Measurements from ENCODE around the gene SPON2.

SPON2 gene

GRCh38 chr4:1200425-1201035 lies 28.1 kb upstream of the SPON2 start:
- no peak for TF ChIP-seq CTCF (conservative IDR thresholded peaks at IDR 0.05; ENCODE audit: low read depth)
- no peak overlapping the region for H3K27ac ChIP-seq
- ChIA-PET CTCF (no interaction called here), POLR2A (ENCODE audit: low non-redundant PET) (no interaction called here)
- no peak for DNase-seq (ENCODE audit: low spot score)

DNA sequence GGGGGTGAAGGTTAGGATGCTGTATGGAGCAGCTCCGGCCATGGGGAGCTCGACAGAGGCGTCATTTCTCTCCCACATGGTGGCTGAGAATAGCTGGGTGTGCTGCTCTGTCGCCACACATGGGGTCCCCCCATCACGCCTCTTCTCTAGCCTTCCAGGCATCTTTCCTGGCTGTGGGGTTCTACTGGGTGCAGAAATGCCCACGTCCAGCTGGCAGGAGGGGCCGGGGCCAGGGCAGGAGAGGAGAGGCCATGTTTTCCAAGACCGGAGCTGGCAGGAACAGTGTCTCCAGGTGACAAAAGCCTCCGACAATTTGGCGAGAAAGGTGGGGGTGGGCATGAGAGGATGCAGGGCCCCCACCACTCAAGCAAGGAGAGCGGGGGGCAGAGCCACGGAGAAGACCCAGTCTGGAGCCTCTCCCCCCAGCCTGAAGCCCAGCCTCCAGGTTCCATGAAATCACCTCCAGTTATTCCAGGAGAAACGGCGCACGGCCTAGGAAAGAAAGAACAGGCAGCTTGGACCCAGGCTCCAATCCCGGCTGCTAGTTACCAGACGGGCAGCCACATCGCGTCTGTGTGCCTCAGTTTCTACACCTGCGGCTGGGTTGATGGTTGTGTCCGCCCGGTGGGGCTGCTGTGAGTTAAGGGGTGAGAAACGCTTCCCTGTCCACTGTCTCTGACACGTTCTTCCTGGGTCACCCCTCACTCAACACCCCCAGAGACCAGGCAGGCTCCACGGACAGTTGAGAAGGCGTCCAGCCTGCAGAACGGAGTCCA lies 27.4 kb upstream of the SPON2 start:
- ChIA-PET POLR2A (ENCODE audit: low non-redundant PET) (no interaction called here), CTCF (interaction anchor here (0.5 to 0.7 kb wide), 2 partner anchors 28 to 101 kb away, joined by 3 read pairs; no protein-coding TSS in a partner anchor)

DNA sequence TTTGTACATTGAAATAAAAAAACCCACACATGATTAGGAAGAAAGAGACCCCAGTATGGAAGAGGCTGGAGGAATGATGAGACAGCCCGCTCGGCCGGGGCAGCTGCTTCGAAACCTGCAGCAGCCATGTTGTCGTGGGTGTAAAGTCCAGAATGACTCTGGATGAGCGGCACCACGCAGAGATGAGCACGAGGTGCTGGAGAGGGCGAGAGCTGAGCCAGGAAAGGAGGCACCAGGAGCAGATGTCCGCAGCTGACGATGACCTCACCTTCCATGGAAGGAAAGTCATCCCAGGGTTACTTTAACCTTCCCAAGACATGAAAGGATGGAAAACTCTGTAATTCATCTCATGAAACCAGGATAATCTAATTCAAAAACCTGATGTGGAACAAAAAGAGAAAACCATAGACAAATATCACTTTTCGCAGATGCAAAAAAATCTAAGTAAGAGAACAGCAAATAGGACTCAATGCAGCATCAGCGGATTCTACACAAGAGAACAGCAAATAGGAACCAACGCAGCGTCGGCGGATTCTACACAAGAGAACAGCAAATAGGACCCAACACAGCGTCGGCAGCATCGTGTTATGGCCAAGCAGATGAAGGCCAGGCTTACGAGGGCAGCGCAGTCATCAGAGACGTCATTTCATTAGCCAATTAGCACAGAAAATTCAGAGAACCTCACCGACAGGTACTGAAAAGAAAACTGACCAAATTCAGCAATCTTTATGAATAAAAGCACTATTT lies 25.9 kb upstream of the SPON2 start:
- H3K27ac ChIP-seq = no peak overlapping the region
- POLR2A ChIA-PET (ENCODE audit: low non-redundant PET) = no interaction called here
- TF ChIP-seq CTCF (conservative IDR thresholded peaks at IDR 0.05; ENCODE audit: low read depth) = no peak
- DNase-seq (ENCODE audit: low spot score) = no peak
- CTCF ChIA-PET = no interaction called here

More for the DNA sequence above, 27.4 kb upstream of the SPON2 start:
- TF ChIP-seq CTCF (conservative IDR thresholded peaks at IDR 0.05; ENCODE audit: low read depth) = no peak
- H3K27ac ChIP-seq = no peak overlapping the region
- DNase-seq (ENCODE audit: low spot score) = no peak

- ChIA-PET CTCF (no interaction called here), POLR2A (ENCODE audit: low non-redundant PET) (no interaction called here)
- no peak overlapping the region for H3K27ac ChIP-seq
- DNase-seq (ENCODE audit: low spot score) = no peak
- TF ChIP-seq CTCF (conservative IDR thresholded peaks at IDR 0.05; ENCODE audit: low read depth) = no peak
Observed at GRCh38 chr4:1196421-1197183, 24.2 kb upstream of the SPON2 start.

- no peak overlapping the region for H3K27ac ChIP-seq
- CTCF ChIA-PET = no interaction called here
- no peak for DNase-seq (ENCODE audit: low spot score)
- TF ChIP-seq CTCF (conservative IDR thresholded peaks at IDR 0.05; ENCODE audit: low read depth) = no peak
- POLR2A ChIA-PET (ENCODE audit: low non-redundant PET) = no interaction called here
Observed at GRCh38 chr4:1195891-1196401, 23.6 kb upstream of the SPON2 start.

All from RWPE1 (cell line).